GM18507 (cell line): ENCODE data around the gene ZBTB12.
"Not testable (repeated sequence)": the region's sequence is repeated elsewhere in the genome, so short reads cannot be mapped to it uniquely, and the experiment has no call there.

Experiments used
- DNase-seq: peaks from one replicate; pipeline ENCODE4 v3.0.0; 2011; ENCODE audit warnings: low read depth; ENCODE audit not compliant: insufficient read length; ENCODE audit errors: extremely low spot score
- FAIRE-seq: peaks from 2 replicates; lab custom pipeline; 2011; peaks lifted over from hg19 to GRCh38; lab: Jason Lieb, UNC

ZBTB12 gene

DNA sequence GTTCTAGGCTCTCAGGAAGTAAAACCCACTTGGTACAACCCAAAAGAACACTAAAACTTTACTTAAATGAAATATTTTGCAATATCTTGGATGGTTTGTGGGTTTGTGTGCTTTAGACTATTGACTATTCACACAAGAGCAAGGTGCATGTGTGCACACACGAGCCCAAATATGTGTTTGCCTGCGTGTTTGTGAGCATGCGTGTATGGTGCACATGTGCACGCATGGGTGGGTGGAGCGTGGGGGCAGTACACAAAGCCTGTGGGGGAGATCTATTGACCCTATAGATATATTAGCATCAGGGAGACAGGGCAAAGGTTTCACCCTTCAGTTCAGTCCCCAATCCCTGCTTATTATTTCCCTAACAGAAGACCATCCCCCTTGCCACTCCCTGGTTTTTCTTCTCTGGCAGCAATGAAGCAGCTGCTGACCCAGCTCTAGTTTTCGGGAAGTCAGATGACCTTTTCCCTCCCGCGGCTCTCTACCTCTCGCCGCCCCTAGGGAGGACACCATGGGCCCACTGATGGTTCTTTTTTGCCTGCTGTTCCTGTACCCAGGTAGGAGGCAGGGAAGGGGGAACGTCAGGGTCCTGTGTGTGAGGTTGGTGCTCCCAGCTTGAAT is 25.5 kb upstream of the ZBTB12 start, which contains the start of gene C2:
Gene C2, plus strand, starts transcription at position 476 of the 621 bp plus-strand sequence. Its CDS starts 36 bp downstream, at position 512.
- FAIRE-seq (no peak), DNase-seq (no peak)

DNA sequence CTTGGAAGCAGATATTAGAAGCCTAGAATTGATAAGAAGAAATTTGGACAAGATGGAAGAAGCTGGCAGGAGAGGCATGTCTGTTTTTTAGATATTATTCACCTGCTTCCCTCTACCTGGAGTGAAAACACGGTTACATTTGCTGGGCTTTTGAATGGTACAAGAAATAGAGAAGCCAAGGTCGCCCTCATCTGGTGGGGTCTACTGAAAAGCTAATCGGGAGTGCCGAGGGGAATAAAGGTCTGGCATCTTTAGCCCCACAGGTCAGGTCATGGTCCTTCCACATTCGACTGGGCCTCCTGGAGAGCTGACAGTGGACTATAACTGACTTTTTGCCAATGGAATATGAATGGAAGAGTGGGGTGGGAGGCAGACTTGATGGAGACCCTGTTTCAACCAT is 21.1 kb upstream of the ZBTB12 start:
- no peak for FAIRE-seq
- no peak for DNase-seq

DNA sequence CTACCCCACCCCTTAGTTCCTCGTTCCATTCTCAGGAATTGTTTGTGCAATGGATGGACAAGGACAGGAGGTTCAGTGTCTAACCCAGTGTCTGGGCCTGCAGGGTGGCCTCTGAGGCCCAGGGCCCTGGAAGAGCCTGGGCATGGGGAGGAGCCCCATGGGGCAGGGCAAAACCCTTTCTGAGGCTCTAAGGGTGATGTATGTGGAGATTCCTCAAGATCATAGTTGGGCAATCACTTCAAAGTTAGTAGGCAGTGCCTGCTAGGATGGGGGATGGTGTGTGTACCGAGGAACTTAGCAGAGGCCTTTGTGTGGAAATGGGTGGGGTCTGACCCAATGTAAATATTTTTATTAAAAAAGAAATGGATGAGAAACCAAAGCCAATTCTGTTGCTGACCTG is 18.9 kb upstream of the ZBTB12 start:
- FAIRE-seq: no peak

DNA sequence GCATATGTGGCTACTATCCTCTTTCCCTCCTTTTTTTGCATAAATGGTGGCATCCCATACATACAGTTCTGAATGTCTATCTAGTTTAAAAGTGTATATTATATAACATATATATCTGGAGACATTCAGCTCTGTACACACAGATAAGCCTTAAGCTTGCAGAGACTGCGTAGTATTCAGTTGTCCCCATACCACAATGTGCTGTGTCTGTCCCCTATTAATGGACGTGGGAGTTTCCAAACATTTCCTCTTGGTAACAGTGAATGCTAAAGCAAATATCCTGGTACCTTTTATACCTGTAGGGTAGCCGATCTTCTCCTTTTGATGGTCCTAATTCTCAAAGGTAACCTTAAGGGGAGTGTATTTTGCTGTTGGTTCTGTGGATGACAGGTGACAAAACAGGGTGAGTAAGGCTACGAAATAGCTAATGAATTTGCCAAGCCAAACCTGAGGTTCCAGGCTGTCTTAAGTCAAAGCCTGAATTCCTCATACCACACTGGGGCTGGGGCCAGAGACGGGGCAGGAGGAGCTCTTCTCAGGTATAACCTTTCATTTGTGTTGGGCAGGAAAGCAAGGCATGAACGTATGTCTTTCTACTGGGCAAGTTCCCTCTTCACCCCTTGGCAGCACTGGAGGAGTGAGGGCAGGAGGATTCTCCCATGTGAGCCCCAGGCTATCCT is 17.9 kb upstream of the ZBTB12 start:
- DNase-seq (no peak), FAIRE-seq (no peak)

More for the DNA sequence above, 18.9 kb upstream of the ZBTB12 start:
- DNase-seq: no peak

DNA sequence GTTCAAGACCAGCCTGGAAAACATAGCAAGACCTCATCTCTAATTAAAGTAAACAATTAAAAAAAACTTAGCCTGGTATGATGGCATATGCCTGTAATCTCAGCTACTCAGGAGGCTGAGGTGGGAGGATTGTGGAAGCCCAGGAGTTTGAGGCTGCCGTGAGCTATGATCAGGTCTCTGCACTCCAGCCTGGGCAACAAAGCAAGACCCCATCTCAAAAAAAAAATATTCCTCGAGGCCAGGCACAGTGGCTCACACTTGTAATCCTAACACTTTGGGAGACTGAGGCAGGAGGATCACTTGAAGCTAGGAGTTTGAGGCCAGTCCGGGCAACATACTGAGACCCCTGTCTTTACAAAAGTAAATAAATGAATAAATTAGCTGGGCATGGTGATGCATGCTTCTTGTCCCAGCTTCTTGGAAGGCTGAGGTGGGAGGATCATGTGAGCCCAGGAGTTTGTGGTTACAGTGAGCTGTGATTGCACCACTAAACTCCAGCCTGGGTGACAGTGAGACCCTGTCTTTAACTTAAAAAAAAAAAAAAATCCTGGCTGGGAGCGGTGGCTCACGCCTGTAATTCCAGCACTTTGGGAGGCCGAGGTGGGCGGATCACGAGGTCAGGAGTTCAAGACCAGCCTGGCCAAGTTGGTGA is 16.3 kb upstream of the ZBTB12 start:
- DNase-seq (no peak), FAIRE-seq (no peak)

DNA sequence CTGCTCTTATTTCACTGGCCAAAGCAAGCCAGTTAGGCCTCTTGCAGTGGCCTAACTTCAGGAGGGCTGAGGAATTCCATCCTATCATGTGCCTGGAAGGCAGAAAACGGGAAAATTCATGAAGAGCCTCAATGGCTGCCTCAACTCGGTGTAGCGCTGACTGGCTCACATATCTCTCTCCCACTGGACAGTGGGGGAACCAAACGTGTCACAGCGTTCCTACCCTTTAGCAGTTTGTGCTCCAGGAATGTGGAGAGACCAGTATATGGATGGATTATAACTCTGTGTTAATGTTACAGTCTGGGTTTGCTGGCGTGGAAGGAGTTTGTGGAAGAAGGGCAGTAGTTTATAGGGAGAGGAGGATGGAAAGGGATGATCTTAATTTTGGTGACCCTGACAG is 13.9 kb upstream of the ZBTB12 start:
- no peak for DNase-seq
- FAIRE-seq: no peak

DNA sequence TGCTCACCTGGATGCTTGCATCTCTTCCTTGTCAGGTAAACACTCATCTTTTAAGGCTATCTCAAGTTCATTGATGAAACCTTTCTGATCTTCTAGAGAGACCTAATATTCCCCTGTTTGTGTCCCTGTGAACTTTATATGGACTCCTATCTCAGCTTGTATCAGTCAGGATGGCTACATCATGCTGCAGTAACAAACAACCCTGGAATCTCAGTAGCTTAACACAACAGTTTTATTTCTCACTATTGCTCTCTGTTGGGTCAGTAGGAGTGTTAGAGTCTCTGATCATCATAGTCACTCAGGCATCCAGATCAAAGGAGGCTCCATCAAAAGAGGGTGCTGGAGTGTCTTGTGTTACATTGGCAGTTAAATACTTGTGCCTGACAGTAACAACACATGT is 13.5 kb upstream of the ZBTB12 start:
- DNase-seq: no peak
- no peak for FAIRE-seq

DNA sequence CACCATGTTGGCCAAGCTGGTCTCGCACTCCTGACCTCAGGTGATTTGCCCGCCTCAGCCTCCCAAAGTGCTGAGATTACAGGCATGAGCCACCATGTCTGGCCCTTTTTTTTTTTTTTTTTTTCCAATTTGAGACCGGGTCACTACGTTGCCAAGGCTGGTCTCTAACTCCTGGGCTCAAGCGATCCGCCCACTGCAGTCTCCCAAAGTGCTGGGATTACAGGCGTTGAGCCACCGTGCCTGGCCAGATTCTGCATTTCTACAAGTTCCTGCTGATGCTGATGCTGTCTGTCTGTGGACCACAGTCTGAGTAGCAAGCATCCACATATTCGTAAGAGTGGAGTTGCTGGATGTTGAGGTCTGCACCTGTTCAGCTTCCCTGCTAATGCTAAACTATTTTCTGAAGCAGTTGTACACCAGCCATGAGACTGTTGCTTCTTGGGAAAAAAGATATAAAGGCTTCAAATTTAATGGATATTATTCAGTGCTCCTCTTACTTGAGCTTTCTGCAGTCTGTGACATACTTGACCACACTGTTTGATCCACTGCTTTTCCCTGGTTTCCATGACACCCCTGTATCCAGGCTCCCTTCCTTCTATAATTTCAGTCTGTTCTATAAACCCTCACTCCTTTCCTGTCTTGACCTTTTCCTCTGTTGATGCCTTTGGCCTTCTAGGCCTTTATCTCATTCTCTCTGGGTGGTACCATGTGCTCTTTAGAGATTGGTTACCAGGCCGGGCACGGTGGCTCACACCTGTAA is 10.1 kb upstream of the ZBTB12 start:
- DNase-seq: no peak
- no peak for FAIRE-seq

DNA sequence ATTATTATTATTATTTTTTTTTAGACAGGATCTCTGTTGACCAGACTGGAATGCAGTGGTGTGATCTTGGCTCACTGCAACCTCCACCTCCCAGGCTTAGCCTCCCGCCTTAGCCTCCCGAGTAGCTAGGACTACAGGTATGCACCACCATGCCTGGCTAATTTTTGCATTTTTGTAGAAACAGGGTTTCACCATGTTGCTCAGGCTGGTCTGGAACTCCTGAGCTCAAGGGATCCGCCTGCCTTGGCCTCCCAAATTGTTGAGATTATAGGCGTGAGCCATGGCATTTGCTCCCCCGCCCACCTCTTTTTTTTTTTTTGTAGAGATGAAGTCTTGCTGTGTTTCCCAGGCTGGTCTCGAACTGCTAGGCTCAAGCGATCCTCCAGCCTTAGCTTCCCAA is 7.4 kb upstream of the ZBTB12 start:
- not testable (repeated sequence) for FAIRE-seq

DNA sequence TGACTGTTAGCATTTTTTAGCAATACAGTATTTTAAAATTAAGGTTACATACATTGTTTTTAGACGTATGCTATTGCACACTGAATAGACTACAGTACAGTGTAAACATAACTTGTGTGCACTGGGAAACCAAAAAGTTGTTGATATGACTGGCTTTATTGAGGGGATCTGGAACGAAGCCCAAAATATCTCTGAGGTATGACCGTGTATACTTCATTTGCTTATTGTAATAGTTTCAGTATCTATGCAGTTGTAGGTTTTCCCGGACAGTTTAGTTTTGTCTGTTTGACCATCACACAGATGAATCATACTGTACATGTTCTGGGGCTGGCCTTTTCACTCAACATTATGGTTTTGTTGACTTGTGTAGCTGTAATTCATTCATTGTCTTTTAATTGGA is 6.9 kb upstream of the ZBTB12 start:
- no peak for DNase-seq
- FAIRE-seq: peak; percentile 66

More for the DNA sequence above, 7.4 kb upstream of the ZBTB12 start:
- DNase-seq: not testable (repeated sequence)

DNA sequence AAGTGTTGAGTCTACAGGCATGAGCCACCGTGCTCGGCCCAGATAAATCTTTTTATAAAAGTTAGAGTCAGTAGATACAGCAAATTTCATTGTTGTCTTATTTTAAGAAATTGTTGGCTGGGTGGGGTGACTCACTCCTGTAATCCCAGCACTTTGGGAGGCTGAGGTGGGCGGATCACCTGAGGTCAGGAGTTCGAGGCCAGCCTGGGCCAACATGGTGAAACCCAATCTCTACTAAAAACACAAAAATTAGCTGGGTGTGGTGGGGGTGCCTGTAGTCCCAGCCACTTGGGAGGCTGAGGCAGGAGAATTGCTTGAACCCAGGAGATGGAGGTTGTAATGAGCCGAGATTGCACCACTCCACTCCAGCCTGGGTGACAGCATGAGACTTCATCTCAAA is 6.4 kb upstream of the ZBTB12 start:
- DNase-seq, FAIRE-seq: not testable (repeated sequence)

DNA sequence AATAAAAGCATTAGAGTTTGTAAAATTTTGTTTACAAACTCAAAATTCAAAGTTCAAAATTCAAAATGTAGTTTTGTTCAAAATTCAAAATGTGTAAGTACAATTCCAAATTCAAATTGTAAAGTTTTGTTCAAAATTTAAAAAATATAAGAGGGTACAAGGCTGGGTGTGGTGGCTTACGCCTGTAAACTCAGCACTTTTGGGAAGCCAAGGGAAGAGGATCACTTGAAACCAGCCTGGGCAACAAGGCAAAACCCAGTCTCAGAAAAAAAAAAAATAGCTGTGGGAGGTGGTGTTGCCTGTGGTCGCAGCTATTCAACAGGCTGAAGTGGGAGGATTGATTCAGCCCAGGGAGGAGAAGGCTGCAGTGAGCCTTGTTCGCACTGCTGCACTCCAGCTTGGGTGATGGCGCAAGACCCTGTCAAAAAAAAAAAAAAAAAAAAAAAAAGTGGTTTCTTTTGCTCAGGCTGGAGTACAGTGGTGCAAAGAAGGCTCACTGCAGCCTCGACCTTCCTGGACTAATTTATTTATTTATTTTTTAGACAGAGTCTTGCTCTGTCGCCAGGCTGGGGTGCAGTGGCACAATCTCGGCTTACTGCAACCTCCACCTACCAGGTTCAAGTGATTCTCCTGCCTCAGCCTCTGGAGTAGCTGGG is 5.4 kb upstream of the ZBTB12 start:
- DNase-seq: no peak

DNA sequence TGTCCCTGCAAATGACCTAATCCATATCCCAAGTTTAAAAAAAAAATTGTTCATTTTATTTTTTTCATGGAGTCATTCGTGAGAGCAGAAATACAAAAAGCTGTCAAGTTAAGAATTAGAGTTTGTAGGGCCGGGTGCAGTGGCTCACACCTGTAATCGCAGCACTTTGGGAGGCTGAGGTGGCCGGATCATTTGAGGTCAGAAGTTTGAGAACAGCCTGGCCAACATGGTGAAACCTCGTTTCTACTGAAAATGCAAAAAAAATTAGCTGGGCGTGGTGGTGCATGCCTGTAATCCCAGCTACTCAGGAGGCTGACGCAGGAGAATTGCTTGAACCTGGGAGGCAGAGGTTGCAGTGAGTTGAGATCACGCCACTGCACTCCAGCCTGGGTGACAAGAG is 4.8 kb upstream of the ZBTB12 start:
- FAIRE-seq, DNase-seq: not testable (repeated sequence)

More for the DNA sequence above, 5.4 kb upstream of the ZBTB12 start:
- FAIRE-seq: no peak

DNA sequence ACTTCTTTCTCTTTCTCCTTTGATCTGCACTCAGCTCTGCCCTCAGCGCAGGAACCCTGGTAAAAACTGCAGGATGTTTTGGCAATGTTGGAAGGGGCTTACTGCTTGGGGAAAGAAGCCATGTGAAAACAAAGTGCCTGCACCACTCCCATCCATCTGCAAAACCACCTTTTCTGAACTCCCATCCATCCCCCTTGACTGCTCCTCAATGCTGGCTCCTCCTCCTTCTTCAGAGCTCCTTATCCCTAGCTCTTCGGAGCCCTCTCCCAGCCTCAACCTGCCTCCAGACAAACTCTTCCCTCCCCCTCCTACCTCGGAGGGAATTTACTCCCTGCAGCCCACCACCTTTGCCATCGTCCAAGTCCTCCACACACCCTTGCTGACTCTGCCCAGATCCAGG is 4.2 kb upstream of the ZBTB12 start:
- FAIRE-seq (no peak), DNase-seq (no peak)

DNA sequence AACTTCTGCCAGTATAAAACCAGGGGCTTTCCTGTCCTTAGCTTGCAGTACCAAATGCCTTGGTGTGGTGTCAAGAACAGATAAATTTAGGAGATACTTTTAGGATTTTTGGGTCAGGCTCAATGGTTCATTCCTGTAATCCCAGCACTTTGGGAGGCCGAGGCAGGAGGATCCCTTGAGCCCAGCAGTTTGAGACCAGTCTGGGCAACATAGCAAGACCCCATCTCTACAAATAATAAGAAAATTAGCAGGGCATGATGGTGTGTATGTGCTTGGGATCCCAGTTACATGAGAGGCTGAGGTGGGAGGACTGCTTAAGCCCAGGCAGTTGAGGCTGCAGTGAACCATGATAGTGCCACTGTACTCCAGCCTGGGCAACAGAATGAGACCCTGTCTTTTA is 3.2 kb upstream of the ZBTB12 start:
- FAIRE-seq: no peak

DNA sequence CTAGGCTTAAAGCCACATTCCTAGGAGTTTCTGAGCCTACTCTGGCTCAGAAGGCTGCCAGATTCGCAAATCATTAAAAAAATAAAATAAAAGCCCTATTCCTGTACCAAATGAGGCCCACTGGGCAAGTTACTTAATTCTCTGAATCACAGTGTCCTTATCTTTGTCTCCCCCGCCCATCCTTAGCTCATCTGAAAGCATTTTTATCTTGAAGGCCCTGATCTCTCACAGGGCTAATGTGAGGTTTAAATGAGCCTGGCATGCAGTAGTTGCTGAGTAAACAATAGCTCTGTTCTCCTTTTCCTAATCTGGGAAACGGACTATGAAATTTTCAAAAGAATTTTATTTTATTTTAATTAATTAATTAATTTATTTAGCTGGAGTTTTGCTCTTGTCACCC is 2.1 kb upstream of the ZBTB12 start:
- DNase-seq (no peak), FAIRE-seq (no peak)

More for the DNA sequence above, 3.2 kb upstream of the ZBTB12 start:
- no peak for DNase-seq

DNA sequence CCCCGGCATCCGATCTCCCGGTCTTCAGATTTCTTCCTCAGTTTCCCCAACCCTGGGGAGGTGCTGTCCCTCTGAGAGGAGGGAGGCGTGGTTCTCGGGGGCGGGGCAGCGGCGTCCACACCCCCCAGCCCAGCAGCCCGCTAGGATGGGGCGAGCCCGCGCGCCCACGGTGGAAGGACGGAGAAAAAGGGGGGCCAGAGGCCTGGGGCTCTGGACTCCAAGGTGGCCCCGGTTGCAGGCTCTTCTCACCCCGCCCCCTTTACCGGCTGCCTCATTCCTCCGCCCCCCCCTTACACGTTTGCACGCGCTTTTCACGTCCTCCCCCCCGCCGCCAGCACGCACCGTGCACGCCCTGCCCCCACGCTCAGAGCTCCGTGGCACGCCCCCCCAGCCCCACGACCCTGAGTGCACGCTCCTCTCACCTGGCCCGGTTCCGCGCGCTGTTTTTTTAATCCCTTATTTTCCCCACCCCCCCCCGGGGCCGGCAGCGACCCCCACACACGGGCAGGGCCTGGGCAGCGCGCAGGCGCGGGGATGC is 402 bp downstream of the ZBTB12 start:
- DNase-seq: no peak
- no peak for FAIRE-seq

DNA sequence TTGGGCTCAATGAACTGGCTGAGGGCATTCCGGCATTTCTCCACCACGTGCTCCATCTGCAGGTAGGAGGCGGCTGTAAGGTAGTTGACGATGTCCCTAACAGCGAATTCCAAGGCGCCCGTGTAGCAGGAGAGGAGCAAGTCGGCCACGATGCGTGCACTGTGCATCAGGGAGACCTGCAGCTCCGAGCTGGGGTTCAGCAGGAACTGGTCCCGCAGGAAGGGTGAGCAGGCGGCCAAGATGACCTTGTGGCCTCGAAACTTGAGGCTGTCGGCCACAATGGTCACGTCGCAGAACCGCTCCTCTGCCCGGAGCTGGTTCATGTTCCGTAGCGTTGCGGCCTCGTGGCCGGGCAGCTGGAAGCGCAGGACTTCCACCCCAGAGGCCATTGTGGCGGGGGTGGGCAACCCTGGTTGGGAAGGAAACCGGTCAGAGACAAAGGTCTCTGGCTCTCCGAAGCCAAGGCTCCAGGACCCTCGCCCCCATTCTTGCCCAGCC is 920 bp downstream of the ZBTB12 start:
- FAIRE-seq: no peak
- DNase-seq: no peak
